ENCODE data around the gene COL23A1. TPM values are rescaled to one million over a fixed set of nuclear protein-coding genes. Genes with fewer than 3 reads are reported as not detected.

Gene COL23A1
- total and polyA plus RNA-seq, 2 donors (not counting 1 experiment from before 2014, with no cell fraction given): 0.20 TPM; not detected in 1

GRCh38 chr5:178479261-178479660 lies 110.9 kb downstream of the COL23A1 start:
- no peak overlapping the region for H3K27ac Mint-ChIP-seq
- Histone ChIP-seq H3K27me3 (replicated peaks in 1 of 4; ENCODE audit: control extremely low read depth in 1 of 4, control insufficient read depth in 3 of 4, insufficient read depth in 4 of 4, low read length in 3 of 4) (no peaks in the 10 kb centered on the region), H3K36me3 (replicated peaks in 1 of 2; ENCODE audit: control extremely low read depth in 1 of 2, control insufficient read depth in 1 of 2, extremely low read depth in 1 of 2, insufficient read depth in 2 of 2, low read length in 1 of 2) (no peaks in the 10 kb centered on the region), H2AFZ (ENCODE audit: insufficient read depth, low read depth, low read length, poor library complexity, severe bottlenecking) (no peak overlapping the region), H3K4me2 (replicated peaks; ENCODE audit: low read depth, low read length, poor library complexity, severe bottlenecking) (no peak overlapping the region), H3K9ac (ENCODE audit: low read length) (no peak overlapping the region), H4K20me1 (ENCODE audit: control insufficient read depth, insufficient read depth, low read length, poor library complexity, severe bottlenecking) (no peaks in the 10 kb centered on the region), H3K27ac (ENCODE audit: low read length in 2 of 2) (no peak overlapping the region), H3K4me3 (ENCODE audit: control extremely low read depth in 1 of 5, extremely low read depth in 1 of 5, insufficient read depth in 1 of 5, low read depth in 2 of 5, low read length in 4 of 5) (no peak overlapping the region), H3K9me3 (ENCODE audit: control extremely low read depth in 1 of 3, control insufficient read depth in 2 of 3, insufficient read depth in 1 of 3, low read length in 2 of 3) (peaks cover 0 to 16% (median 0%) of the 10 kb centered on the region in 3 donors), H3K79me2 (ENCODE audit: control insufficient read depth, insufficient read depth, low read length) (no peaks in the 10 kb centered on the region), H3K4me1 (ENCODE audit: control insufficient read depth in 2 of 2, insufficient read depth in 2 of 2, low read length in 2 of 2) (no peaks in the 10 kb centered on the region)
- CTCF ChIA-PET: no interaction called here
- POLR2A ChIA-PET: no interaction called here
- H3K27me3 Mint-ChIP-seq: peaks cover 24% of the 10 kb centered on the region
- no peak for DNase-seq
- peaks cover 4% of the 10 kb centered on the region for H3K9me3 Mint-ChIP-seq (ENCODE audit: insufficient read depth)
- TF ChIP-seq CTCF (IDR thresholded peaks at IDR 0.05) (no peak), EZH2 (IDR thresholded peaks at IDR 0.05; ENCODE audit: borderline replicate concordance, insufficient read depth, low read depth, low read length, poor library complexity, severe bottlenecking) (no peak)
- H3K4me3 Mint-ChIP-seq: no peak overlapping the region
- intact Hi-C loops (cut with micrococcal nuclease): no loop called here
- ATAC-seq (ENCODE audit: low read depth): no peak
- WGBS (ENCODE audit: insufficient coverage): 85% methylated on average over 4 of the region's 9 CpGs
- peaks cover 3% of the 10 kb centered on the region for H3K4me1 Mint-ChIP-seq

- Histone ChIP-seq H3K4me2 (replicated peaks; ENCODE audit: low read depth, low read length, poor library complexity, severe bottlenecking) (no peak overlapping the region), H3K9me3 (ENCODE audit: control extremely low read depth in 1 of 3, control insufficient read depth in 2 of 3, insufficient read depth in 1 of 3, low read length in 2 of 3) (peaks cover 0 to 9% (median 0%) of the 10 kb centered on the region in 3 donors), H3K27me3 (replicated peaks in 1 of 4; ENCODE audit: control extremely low read depth in 1 of 4, control insufficient read depth in 3 of 4, insufficient read depth in 4 of 4, low read length in 3 of 4) (no peaks in the 10 kb centered on the region), H3K9ac (ENCODE audit: low read length) (no peak overlapping the region), H3K27ac (ENCODE audit: low read length in 2 of 2) (no peak overlapping the region), H4K20me1 (ENCODE audit: control insufficient read depth, insufficient read depth, low read length, poor library complexity, severe bottlenecking) (no peaks in the 10 kb centered on the region), H3K36me3 (replicated peaks in 1 of 2; ENCODE audit: control extremely low read depth in 1 of 2, control insufficient read depth in 1 of 2, extremely low read depth in 1 of 2, insufficient read depth in 2 of 2, low read length in 1 of 2) (no peaks in the 10 kb centered on the region), H2AFZ (ENCODE audit: insufficient read depth, low read depth, low read length, poor library complexity, severe bottlenecking) (no peak overlapping the region), H3K4me1 (ENCODE audit: control insufficient read depth in 2 of 2, insufficient read depth in 2 of 2, low read length in 2 of 2) (no peaks in the 10 kb centered on the region), H3K79me2 (ENCODE audit: control insufficient read depth, insufficient read depth, low read length) (no peaks in the 10 kb centered on the region), H3K4me3 (ENCODE audit: control extremely low read depth in 1 of 5, extremely low read depth in 1 of 5, insufficient read depth in 1 of 5, low read depth in 2 of 5, low read length in 4 of 5) (no peak overlapping the region)
- peaks cover 4% of the 10 kb centered on the region for H3K9me3 Mint-ChIP-seq (ENCODE audit: insufficient read depth)
- ATAC-seq (ENCODE audit: low read depth) (no peak), DNase-seq (no peak)
- no peak overlapping the region for H3K4me3 Mint-ChIP-seq
- ChIA-PET POLR2A (no interaction called here), CTCF (no interaction called here)
- TF ChIP-seq CTCF (IDR thresholded peaks at IDR 0.05) (no peak), EZH2 (IDR thresholded peaks at IDR 0.05; ENCODE audit: borderline replicate concordance, insufficient read depth, low read depth, low read length, poor library complexity, severe bottlenecking) (no peak)
- H3K27ac Mint-ChIP-seq: no peak overlapping the region
- peaks cover 24% of the 10 kb centered on the region for H3K27me3 Mint-ChIP-seq
- 75% methylated on average over 1 of the region's 5 CpGs for WGBS (ENCODE audit: insufficient coverage)
- intact Hi-C loops (cut with micrococcal nuclease): no loop called here
- H3K4me1 Mint-ChIP-seq: no peaks in the 10 kb centered on the region
These were observed 111.8 kb downstream of the COL23A1 start for GRCh38 chr5:178478370-178478769.

Data from B cell (primary cell).